ENCODE measurements around the gene KCNAB2.

The KCNAB2 gene

DNA sequence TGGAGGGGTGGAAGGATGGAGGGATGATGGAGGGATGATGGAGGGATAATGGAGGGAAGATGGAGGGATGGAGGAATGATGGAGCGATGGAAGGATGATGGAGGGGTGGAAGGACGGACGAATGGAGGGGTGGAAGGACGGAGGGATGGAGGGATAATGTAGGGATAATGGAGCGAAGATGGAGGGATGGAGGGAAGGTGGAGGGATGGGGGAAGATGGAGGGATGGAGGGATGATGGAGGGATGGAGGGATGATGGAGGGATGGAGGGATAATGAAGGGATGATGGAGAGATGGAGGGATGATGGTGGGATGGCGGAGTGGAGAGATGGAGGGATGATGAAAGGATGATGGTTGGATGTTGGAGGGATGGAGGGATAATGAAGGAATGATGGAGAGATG lies 61.3 kb downstream of the KCNAB2 start:
- no peak overlapping the region for H3K4me3 ChIP-seq (ENCODE audit: low read depth, low read length, poor library complexity, severe bottlenecking)
- 0 out of 2 replicates have a peak, but pooled peaks cover 3% of the 10 kb centered on the region for H3K27me3 ChIP-seq (ENCODE audit: insufficient read depth, low read length)

DNA sequence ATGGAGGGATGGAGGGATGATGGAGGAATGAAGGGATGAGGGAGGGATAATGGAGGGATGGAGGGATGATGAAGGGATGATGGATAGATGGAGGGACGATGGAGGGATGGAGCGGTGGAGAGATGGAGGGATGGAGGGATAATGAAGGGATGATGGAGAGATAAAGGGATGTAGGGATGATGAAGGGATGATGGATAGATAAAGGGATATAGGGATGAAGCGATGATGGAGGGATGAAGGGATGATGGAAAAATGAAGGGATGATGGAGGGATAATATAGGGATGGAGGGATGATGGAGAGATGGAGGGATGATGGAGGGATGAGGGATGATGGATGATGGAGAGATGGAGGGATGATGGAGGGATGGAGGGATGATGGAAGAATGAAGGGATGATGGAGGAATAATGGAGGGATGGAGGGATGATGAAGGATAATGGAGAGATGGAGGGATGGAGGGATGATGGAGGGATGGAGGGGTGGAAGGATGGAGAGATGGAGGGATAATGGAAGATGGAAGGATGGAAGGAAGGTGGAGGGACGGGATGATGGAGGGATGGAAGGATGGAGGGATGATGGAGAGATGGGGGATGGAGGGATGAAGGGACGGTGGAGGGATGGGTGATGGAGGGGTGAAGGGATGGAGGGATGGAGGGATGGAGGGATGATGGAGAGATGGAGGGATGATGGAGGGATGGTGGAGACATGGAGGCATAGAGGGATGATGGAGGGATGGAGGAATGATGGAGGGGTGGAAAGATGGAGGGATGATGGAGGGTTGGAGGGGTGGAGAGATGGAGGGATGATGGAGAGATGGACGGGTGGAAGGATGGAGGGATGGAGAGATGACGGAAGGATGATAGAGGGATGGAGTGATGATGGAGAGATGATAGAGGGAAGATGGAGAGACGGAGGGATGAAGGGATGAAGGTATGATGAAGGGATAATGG lies 62.0 kb downstream of the KCNAB2 start:
- Histone ChIP-seq H2AFZ (ENCODE audit: low read length) (no peak overlapping the region), H3K4me2 (ENCODE audit: low read length) (no peak overlapping the region), H3K36me3 (ENCODE audit: insufficient read depth, low read length) (no peaks in the 10 kb centered on the region), H3K9me2 (ENCODE audit: low read depth, low read length) (no peaks in the 10 kb centered on the region), H3K79me2 (ENCODE audit: insufficient read depth, low read length) (no peaks in the 10 kb centered on the region), H3K4me1 (ENCODE audit: insufficient read depth, low read length, severe bottlenecking) (no peaks in the 10 kb centered on the region), H4K20me1 (ENCODE audit: insufficient read depth, low read length) (no peaks in the 10 kb centered on the region), H3K4me3 (ENCODE audit: low read depth, low read length, poor library complexity, severe bottlenecking) (no peak overlapping the region), H3K9ac (ENCODE audit: low read length) (no peak overlapping the region), H3K27ac (ENCODE audit: low read depth, low read length, poor library complexity, severe bottlenecking) (no peak overlapping the region), H3K27me3 (ENCODE audit: insufficient read depth, low read length) (0 out of 2 replicates have a peak, but pooled peaks cover 3% of the 10 kb centered on the region), H3K9me3 (ENCODE audit: low read length) (no peaks in the 10 kb centered on the region), H3F3A (ENCODE audit: insufficient read depth, low read length) (no peaks in the 10 kb centered on the region)
- TF ChIP-seq, protein P1, sequence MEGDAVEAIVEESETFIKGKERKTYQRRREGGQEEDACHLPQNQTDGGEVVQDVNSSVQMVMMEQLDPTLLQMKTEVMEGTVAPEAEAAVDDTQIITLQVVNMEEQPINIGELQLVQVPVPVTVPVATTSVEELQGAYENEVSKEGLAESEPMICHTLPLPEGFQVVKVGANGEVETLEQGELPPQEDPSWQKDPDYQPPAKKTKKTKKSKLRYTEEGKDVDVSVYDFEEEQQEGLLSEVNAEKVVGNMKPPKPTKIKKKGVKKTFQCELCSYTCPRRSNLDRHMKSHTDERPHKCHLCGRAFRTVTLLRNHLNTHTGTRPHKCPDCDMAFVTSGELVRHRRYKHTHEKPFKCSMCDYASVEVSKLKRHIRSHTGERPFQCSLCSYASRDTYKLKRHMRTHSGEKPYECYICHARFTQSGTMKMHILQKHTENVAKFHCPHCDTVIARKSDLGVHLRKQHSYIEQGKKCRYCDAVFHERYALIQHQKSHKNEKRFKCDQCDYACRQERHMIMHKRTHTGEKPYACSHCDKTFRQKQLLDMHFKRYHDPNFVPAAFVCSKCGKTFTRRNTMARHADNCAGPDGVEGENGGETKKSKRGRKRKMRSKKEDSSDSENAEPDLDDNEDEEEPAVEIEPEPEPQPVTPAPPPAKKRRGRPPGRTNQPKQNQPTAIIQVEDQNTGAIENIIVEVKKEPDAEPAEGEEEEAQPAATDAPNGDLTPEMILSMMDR (IDR thresholded peaks at IDR 0.05; ENCODE audit: low read length) = no peak
- TF ChIP-seq EZH2 (IDR thresholded peaks at IDR 0.05; ENCODE audit: borderline replicate concordance, low read length) = no peak

More for the DNA sequence above, 61.3 kb downstream of the KCNAB2 start:
- no peaks in the 10 kb centered on the region for H3K36me3 ChIP-seq (ENCODE audit: insufficient read depth, low read length)
- H3K9me3 ChIP-seq (ENCODE audit: low read length) = no peaks in the 10 kb centered on the region
- no peaks in the 10 kb centered on the region for H3K4me1 ChIP-seq (ENCODE audit: insufficient read depth, low read length, severe bottlenecking)
- H3K9ac ChIP-seq (ENCODE audit: low read length) = no peak overlapping the region
- no peaks in the 10 kb centered on the region for H3K79me2 ChIP-seq (ENCODE audit: insufficient read depth, low read length)
- H3K4me2 ChIP-seq (ENCODE audit: low read length) = no peak overlapping the region
- no peaks in the 10 kb centered on the region for H3F3A ChIP-seq (ENCODE audit: insufficient read depth, low read length)
- H3K27ac ChIP-seq (ENCODE audit: low read depth, low read length, poor library complexity, severe bottlenecking) = no peak overlapping the region
- TF ChIP-seq EZH2 (IDR thresholded peaks at IDR 0.05; ENCODE audit: borderline replicate concordance, low read length) = no peak
- TF ChIP-seq, protein P1 (IDR thresholded peaks at IDR 0.05; ENCODE audit: low read length) = no peak
- H3K9me2 ChIP-seq (ENCODE audit: low read depth, low read length) = no peaks in the 10 kb centered on the region
- H2AFZ ChIP-seq (ENCODE audit: low read length) = no peak overlapping the region
- H4K20me1 ChIP-seq (ENCODE audit: insufficient read depth, low read length) = no peaks in the 10 kb centered on the region

DNA sequence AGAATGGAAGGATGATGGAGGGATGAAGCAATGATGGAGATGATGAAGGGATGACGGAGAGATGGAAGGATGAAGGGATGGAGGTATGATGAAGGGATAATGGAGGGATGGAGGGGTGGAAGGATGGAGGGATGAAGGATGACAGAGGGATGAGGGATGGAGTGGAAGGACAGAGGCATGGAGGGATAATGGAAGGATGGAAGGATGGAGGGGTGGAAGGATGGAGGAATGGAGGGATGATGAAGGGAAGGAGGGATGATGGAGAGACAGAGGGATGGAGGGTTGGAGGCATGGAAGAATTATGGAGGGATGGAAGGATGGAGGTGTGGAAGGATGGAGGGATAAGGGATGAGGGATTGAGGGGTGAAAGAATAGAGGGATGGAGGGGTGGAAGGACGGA lies 62.8 kb downstream of the KCNAB2 start:
- no peak for TF ChIP-seq EZH2 (IDR thresholded peaks at IDR 0.05; ENCODE audit: borderline replicate concordance, low read length)
- TF ChIP-seq, protein P1 (IDR thresholded peaks at IDR 0.05; ENCODE audit: low read length) = no peak
- H3K27me3 ChIP-seq (ENCODE audit: insufficient read depth, low read length) = no peaks in the 10 kb centered on the region
- no peak overlapping the region for H3K4me3 ChIP-seq (ENCODE audit: low read depth, low read length, poor library complexity, severe bottlenecking)
- H3K79me2 ChIP-seq (ENCODE audit: insufficient read depth, low read length) = no peaks in the 10 kb centered on the region
- no peaks in the 10 kb centered on the region for H3K36me3 ChIP-seq (ENCODE audit: insufficient read depth, low read length)
- no peak overlapping the region for H3K9ac ChIP-seq (ENCODE audit: low read length)
- no peaks in the 10 kb centered on the region for H3K9me3 ChIP-seq (ENCODE audit: low read length)
- H3K27ac ChIP-seq (ENCODE audit: low read depth, low read length, poor library complexity, severe bottlenecking) = no peak overlapping the region
- no peak overlapping the region for H3K4me2 ChIP-seq (ENCODE audit: low read length)
- no peaks in the 10 kb centered on the region for H4K20me1 ChIP-seq (ENCODE audit: insufficient read depth, low read length)
- H3K9me2 ChIP-seq (ENCODE audit: low read depth, low read length) = no peaks in the 10 kb centered on the region
- no peaks in the 10 kb centered on the region for H3F3A ChIP-seq (ENCODE audit: insufficient read depth, low read length)
- no peak overlapping the region for H2AFZ ChIP-seq (ENCODE audit: low read length)
- H3K4me1 ChIP-seq (ENCODE audit: insufficient read depth, low read length, severe bottlenecking) = no peaks in the 10 kb centered on the region
